ENCODE results near the gene AFF1.
A peak's percentile ranks its signal among the peaks of the same experiment; 100 is the strongest.
"Not testable (repeated sequence)": the region's sequence is repeated elsewhere in the genome, so short reads cannot be mapped to it uniquely, and the experiment has no call there.

The AFF1 gene

DNA sequence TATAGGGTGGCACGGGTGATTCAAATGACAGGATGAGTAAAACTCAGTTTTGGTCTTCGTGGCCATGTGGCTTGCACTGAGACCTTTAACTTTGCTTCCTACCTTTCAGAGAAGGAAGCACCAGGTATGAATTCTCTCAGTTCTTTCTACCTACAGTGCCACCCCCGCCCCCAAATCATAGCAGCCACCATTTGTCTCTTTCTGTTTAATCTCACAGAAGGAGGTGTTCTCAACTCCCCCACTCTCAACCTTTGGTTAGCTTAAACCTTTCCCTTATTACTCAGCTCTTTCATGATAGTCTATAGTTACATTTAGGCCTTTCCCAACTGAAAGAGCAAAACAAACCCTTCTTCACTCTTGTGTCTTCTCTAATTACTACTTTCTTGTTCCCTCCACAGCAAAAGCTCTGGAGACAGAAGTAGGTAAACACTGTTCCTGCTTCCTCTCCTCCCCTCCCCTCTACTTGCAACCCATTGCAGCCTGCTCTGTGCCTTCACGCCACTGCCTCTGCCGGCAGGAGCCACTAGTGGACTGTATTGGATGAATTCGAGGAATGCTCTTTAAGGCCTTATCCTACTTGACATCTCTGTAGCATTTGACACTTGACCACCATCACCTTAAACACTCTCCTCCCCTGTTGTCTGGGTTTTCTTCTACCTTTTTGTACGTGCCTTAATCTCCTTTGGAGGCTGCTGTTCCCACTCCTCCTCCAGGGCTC lies 123.7 kb downstream of the AFF1 start:
- peak; percentile 73 for DNase-seq

DNA sequence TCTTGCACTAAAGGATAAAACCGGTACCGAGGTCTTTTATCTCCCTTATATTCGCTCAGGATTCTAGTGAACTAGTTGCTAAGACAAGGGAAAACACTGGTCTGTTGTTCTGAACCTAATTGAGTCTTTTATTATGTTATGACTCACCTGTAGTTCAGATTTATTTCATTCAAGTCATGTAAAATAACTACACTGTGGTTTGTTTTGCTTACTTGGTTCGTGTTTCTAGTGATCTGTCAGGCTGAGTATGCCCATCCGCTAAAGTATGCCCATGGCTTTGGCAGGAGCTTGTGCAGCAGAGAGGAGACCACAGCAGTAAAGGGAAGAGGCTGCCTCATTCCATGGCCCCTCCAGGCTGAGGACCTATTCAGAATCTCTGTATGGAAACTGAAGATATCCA lies 126.1 kb downstream of the AFF1 start:
- no peak for DNase-seq

DNA sequence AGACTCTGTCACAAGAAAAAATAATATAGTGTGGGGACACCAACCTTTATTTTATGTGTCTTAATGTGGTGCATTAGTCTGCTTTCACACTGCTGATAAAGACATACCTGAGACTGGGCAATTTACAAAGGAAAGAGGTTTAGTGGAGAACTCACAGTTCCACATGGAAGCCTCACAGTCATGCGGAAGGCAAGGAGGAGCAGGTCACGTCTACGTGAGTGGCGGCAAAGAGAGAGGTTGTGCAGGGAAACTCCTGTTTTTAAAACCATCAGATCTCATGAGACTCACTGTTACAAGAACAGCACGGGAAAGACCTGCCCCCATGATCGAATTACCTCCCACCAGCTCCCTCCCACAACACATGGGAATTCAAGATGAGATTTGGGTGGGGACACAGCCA lies 130.2 kb downstream of the AFF1 start:
- DNase-seq = no peak

- no peak for DNase-seq
These were observed 131.8 kb downstream of the AFF1 start for GRCh38 chr4:87066403-87067123.

- no peak for DNase-seq
These were observed 132.5 kb downstream of the AFF1 start for GRCh38 chr4:87067124-87067885.

- DNase-seq = no peak
These were observed 133.8 kb downstream of the AFF1 start for GRCh38 chr4:87068583-87069021.

DNA sequence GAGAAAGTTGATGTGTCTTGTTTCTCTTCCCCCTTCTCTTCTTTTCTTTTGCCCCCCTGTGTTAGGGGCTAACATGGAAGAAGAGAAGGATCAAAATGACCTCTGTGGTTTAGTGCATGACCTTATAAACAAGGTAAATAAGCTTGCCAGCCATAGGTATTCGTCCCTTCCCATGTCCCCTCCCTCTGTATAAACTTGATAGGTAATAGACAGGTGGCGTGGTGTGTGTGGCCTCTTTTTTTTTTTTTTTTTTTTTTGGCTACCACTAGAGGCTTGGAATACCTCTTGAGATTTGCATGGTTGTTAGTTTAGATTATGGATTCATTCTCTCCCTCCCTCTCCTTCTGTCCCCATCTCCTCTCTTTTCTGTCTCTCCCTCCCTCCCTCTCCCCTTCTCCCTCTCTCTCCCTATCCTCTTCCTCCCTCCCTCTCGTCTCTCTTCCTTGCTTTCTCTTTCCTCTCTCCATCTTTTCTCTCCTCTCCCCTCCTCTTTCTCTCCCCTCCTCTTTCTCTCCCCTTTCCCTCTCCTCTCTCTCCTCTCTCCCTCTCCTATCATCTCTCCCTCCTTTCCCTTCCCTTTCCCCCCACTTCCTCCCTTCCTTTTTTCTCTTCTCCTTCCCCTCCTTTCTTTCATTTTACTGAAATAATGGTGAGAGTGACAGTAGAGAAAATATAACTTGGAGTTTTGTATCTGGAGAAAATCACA lies 134.4 kb downstream of the AFF1 start:
- DNase-seq = no peak

DNA sequence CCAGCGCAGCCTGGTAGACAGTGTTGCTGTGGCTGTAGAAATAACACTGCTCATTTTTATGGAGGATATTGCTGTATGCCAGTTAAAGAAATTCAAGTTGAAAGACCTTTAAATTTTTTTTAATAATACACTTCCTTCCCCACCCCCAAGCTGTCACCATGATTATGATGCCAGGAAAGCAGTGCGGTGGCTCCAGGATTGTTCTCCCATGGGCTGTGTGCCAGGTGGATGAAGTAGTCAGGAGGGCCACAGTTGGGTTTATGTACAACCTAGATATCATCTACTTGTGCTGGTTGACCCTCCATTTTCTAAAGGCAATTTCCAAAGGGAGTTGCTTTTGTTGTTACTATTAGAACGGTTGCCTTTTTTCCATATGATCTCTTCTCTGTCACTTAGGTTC lies 136.6 kb downstream of the AFF1 start:
- no peak for DNase-seq

DNA sequence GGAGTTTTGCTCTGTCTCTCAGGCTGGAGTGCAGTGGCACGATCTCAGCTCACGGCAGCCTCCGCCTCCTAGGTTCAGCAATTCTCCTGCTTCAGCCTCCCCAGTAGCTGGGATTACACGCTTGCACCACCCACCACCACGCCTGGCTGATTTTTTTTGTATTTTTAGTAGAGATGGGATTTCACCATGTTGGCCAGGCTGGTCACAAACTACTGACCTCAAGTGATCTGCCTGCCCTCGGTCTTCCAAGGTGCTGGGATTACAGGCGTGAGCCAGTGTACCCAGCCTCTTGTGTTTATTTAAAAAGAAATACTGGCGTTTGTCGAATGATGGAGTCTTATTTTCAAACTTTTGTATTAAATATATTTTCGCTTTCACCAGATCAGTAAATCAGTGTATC lies 137.7 kb downstream of the AFF1 start:
- not testable (repeated sequence) for DNase-seq

GRCh38 chr4:87073199-87074120 lies 138.6 kb downstream of the AFF1 start:
- peak; percentile 74 for DNase-seq

DNA sequence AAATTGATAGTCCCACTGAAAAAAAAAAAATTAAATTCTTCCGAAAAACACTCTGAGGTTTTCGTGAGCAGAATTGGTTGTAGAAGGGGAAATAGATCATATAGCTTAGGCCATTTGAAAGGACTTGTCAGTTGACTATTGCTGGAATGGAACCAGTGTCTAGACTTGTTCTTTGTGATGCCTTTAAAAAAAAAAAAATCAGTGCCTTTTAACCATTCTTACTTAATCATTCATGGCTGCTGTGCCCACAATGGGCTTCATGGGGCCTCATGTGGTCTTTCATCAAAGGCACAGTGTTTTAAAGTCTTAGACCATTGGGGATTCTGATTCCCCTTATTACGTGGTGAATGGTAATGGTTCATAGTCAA lies 139.3 kb downstream of the AFF1 start:
- no peak for DNase-seq

GRCh38 chr4:87075876-87076275 lies 141.1 kb downstream of the AFF1 start:
- no peak for DNase-seq

GRCh38 chr4:87076690-87077358 lies 142.0 kb downstream of the AFF1 start:
- no peak for DNase-seq

DNA sequence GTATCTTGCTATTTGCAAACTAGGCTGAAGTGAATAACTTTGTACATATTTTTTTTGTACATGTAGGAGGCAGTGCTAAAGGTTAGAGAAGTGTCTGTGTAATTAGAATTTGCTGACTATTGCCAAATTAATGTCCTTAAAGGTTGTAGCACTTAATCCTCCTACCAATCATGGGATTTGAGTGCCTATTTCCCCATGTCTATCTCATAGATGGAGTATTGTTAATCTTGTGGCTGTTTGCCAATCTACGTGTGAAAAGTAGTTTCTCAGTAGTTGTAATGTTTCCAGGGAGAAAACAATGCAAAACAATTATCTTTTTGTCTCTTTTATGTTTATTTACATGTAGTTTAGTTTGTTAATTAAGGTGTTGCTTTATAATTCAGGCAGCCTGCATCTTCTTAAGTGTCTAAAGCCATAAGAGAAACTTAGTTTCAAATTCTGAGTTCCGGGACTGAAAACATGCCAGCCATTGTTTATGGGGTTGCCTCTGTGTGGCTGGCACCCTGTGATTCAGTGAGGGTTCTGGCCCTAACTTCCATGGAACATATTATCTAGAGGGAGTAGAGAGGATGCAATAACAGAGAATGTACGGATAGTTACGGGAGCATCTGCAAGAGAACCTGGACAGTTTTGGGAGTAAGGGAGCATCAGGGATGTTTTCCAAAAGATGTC lies 143.2 kb downstream of the AFF1 start:
- DNase-seq = no peak

GRCh38 chr4:87078987-87079486 lies 144.2 kb downstream of the AFF1 start:
- no peak for DNase-seq

DNA sequence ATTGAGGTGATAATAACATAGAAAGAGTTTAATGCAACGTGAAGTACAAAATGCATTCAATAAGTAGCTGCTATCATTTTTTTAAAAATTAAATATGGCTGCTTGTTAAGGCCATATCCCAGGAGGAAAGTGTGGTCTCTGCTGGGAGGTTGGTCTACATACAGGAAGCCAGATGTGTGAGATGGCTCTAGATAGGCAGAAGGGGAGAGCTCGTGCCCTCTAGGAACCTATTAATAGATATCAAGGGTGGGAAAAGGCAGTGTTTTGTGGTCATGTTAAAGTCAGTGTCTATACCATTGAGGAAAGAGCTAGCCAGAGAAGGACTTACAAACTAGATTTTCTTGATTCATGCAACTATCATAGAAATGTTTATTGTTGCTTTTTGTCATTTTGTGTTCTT lies 145.2 kb downstream of the AFF1 start:
- DNase-seq = no peak

- DNase-seq = no peak
These were observed 145.7 kb downstream of the AFF1 start for GRCh38 chr4:87080462-87080861.

DNA sequence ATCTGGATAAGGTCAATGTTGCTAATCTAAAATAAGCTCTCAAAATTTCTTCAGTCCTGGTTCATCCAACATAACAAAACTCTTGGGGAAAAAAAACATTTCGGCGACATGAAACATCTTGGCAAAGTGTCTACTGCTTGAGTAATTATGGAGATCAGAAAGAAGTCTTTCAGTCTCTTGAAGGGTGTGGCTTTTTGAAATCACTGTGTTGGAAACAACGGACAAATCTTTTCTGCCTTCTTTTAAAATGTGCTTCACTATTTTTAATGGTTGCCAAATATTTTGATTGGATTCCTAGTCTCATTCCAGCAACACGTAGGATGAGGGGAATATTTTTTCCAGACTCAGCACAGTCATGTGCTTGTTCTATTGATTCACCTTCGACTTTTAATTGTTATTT lies 147.0 kb downstream of the AFF1 start:
- no peak for DNase-seq

GRCh38 chr4:87085732-87086131 lies 150.9 kb downstream of the AFF1 start:
- DNase-seq = not testable (repeated sequence)

DNA sequence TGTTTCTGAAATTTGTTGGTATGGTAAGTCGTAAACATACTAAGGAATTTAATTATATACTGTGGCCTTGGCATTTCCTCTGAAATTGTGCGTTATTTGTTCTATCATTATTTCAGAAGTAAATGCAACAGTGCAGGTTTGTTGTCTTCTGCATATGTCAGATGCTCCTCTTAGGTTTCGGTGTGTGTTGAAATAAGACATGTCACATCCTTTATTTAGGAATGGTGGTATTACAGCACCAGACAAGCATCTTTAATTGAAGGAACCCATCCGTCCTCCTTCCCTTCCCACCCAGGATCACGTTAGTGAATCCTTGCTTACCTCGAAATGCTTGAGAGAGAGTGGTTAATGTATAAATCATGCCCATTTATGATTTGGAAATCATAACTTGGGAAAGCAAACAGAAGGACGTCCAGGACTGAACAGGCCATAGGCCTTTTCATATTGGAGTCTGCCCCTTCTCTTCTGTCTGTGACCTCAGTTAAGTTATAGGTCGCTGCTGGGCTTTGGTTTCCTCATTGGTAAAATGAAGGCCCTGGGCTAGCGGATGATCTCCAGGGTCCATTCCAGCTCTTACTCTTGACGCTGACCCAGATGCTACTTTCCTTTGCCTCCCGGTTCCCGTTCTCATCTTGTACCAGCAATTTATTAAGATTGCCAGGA lies 151.5 kb downstream of the AFF1 start:
- no peak for DNase-seq

Measured in activated CD8-positive, alpha-beta memory T cell treated with anti-CD3 and anti-CD28 coated beads for 24 hours (primary cell).